Spinal cord (tissue), 10 donors: ENCODE results near the gene CSRP1. TPM values are rescaled to one million over a fixed set of nuclear protein-coding genes. Genes with fewer than 3 reads are reported as not detected.
"Not testable (repeated sequence)": the region's sequence is repeated elsewhere in the genome, so short reads cannot be mapped to it uniquely, and the experiment has no call there.

Source experiments
- DNase-seq, 6 donors: peaks; one replicate each; pipeline versions ENCODE4 v3.0.0 to v3.0.0-alpha.2; 2013 to 2015; ENCODE audit warnings: low spot score in 6 of 6, low read depth in 4 of 6
- H3K27ac ChIP-seq: one replicate; pipeline ENCODE4 v1.5.1; 2013; ENCODE audit warnings: low read depth, low read length, control low read depth
- H3K27me3 ChIP-seq: one replicate; pipeline ENCODE4 v1.6.1; 2013; ENCODE audit warnings: low read length; ENCODE audit not compliant: control insufficient read depth, insufficient read depth
- H3K36me3 ChIP-seq: one replicate; pipeline ENCODE4 v1.6.1; 2013; ENCODE audit warnings: low read length; ENCODE audit not compliant: control insufficient read depth, insufficient read depth
- H3K4me1 ChIP-seq: one replicate; pipeline ENCODE4 v1.6.1; 2013; ENCODE audit warnings: low read length; ENCODE audit not compliant: control insufficient read depth, insufficient read depth
- H3K4me3 ChIP-seq: one replicate; pipeline ENCODE4 v1.5.1; 2013; ENCODE audit warnings: low read depth, low read length, control low read depth
- H3K9me3 ChIP-seq: one replicate; pipeline ENCODE4 v1.6.1; 2013; ENCODE audit warnings: low read length; ENCODE audit not compliant: control insufficient read depth, insufficient read depth
- WGBS: methylation state at CpG from one replicate; pipeline ENCODE4 v1.1.5; 2013; ENCODE audit warnings: missing lambda C conversion rate; ENCODE audit not compliant: insufficient coverage; 5-methylcytosine and 5-hydroxymethylcytosine counted together
- polyA plus RNA-seq, 2 donors: library from polyadenylated mRNA; unstranded; fragments of 120-200 nt; gene quantifications; one replicate each; pipeline ENCODE4 v1.2.1, GENCODE V29; 2013; ENCODE audit not compliant: insufficient read length in 2 of 2
- total RNA-seq, 2 donors: library from RNA; depleted of rRNA in 1 of 2; stranded (reverse); fragments of 120-200 nt in 1 of 2; fragments of >200 nt in 1 of 2; gene quantifications; one replicate each; pipeline versions ENCODE4 v1.2.3 to v1.2.4, GENCODE V29; 2013 to 2014
- donor health status: healthy.

CSRP1 gene
- total and polyA plus RNA-seq, 4 donors: 113 to 168 (median 144) TPM

GRCh38 chr1:201528631-201529252, 21.8 kb upstream of the CSRP1 start:
- Histone ChIP-seq H3K9me3 (peaks cover 2% of the 10 kb centered on the region), H3K4me1 (peaks cover 15% of the 10 kb centered on the region), H3K27me3 (no peaks in the 10 kb centered on the region), H3K27ac (no peak overlapping the region), H3K4me3 (no peak overlapping the region), H3K36me3 (no peaks in the 10 kb centered on the region)
- DNase-seq: no peak
- WGBS: 85% methylated on average over 2 of the region's 3 CpGs

- WGBS: no CpG with 5 or more reads among the region's 5 CpGs
These were observed 21.0 kb upstream of the CSRP1 start for GRCh38 chr1:201527879-201528278.

GRCh38 chr1:201525193-201525778, 18.4 kb upstream of the CSRP1 start:
- Histone ChIP-seq H3K27me3 (no peaks in the 10 kb centered on the region), H3K4me1 (no peaks in the 10 kb centered on the region), H3K4me3 (no peak overlapping the region), H3K9me3 (peaks cover 2% of the 10 kb centered on the region), H3K27ac (no peak overlapping the region), H3K36me3 (no peaks in the 10 kb centered on the region)
- no CpG with 5 or more reads among the region's 1 CpG for WGBS
- DNase-seq: no peak

More at GRCh38 chr1:201527879-201528278, 21.0 kb upstream of the CSRP1 start:
- no peak for DNase-seq
- no peak overlapping the region for H3K4me3 ChIP-seq
- H3K27me3 ChIP-seq: no peaks in the 10 kb centered on the region
- peaks cover 2% of the 10 kb centered on the region for H3K9me3 ChIP-seq
- H3K27ac ChIP-seq: no peak overlapping the region
- H3K36me3 ChIP-seq: no peaks in the 10 kb centered on the region
- peaks cover 15% of the 10 kb centered on the region for H3K4me1 ChIP-seq

- not testable (repeated sequence) for H3K4me3 ChIP-seq, H3K4me1 ChIP-seq, H3K9me3 ChIP-seq, H3K27ac ChIP-seq, H3K36me3 ChIP-seq, DNase-seq, H3K27me3 ChIP-seq
- 90% methylated on average over 11 of the region's 14 CpGs for WGBS
These were observed 13.2 kb upstream of the CSRP1 start for GRCh38 chr1:201520046-201520575.

- Histone ChIP-seq H3K4me3 (no peak overlapping the region), H3K9me3 (no peaks in the 10 kb centered on the region), H3K4me1 (no peaks in the 10 kb centered on the region), H3K27ac (no peak overlapping the region), H3K27me3 (no peaks in the 10 kb centered on the region), H3K36me3 (no peaks in the 10 kb centered on the region)
- WGBS: 92% methylated on average over 2 of the region's 5 CpGs
- no peak for DNase-seq
These were observed 11.1 kb upstream of the CSRP1 start for GRCh38 chr1:201518071-201518470.

GRCh38 chr1:201517631-201518030, 10.7 kb upstream of the CSRP1 start:
- 79% methylated on average over 6 of the region's 7 CpGs for WGBS
- H3K4me3 ChIP-seq: no peak overlapping the region
- H3K36me3 ChIP-seq: no peaks in the 10 kb centered on the region
- H3K27me3 ChIP-seq: no peaks in the 10 kb centered on the region
- peaks cover 4% of the 10 kb centered on the region for H3K4me1 ChIP-seq
- no peak overlapping the region for H3K27ac ChIP-seq
- no peaks in the 10 kb centered on the region for H3K9me3 ChIP-seq
- DNase-seq: no peak

- 100% methylated on average over 1 of the region's 2 CpGs for WGBS
- Histone ChIP-seq H3K27ac (no peak overlapping the region), H3K4me3 (no peak overlapping the region), H3K4me1 (peaks cover 13% of the 10 kb centered on the region), H3K9me3 (no peaks in the 10 kb centered on the region), H3K36me3 (no peaks in the 10 kb centered on the region), H3K27me3 (no peaks in the 10 kb centered on the region)
- no peak for DNase-seq
These were observed 9.7 kb upstream of the CSRP1 start for GRCh38 chr1:201516511-201517127.

- Histone ChIP-seq H3K27me3 (no peaks in the 10 kb centered on the region), H3K9me3 (no peaks in the 10 kb centered on the region), H3K4me1 (peaks cover 16% of the 10 kb centered on the region), H3K4me3 (no peak overlapping the region), H3K36me3 (no peaks in the 10 kb centered on the region), H3K27ac (no peak overlapping the region)
- no peak for DNase-seq
- 100% methylated on average over 1 of the region's 1 CpG for WGBS
These were observed 9.0 kb upstream of the CSRP1 start for GRCh38 chr1:201515895-201516294.

GRCh38 chr1:201515062-201515750, 8.3 kb upstream of the CSRP1 start:
- WGBS: 86% methylated on average over 6 of the region's 9 CpGs
- H3K27me3 ChIP-seq: no peaks in the 10 kb centered on the region
- no peaks in the 10 kb centered on the region for H3K9me3 ChIP-seq
- no peak overlapping the region for H3K27ac ChIP-seq
- H3K36me3 ChIP-seq: no peaks in the 10 kb centered on the region
- DNase-seq: no peak
- peaks cover 16% of the 10 kb centered on the region for H3K4me1 ChIP-seq
- no peak overlapping the region for H3K4me3 ChIP-seq
